CD4-positive, alpha-beta T cell treated with Interleukin-4 for 4 hours (primary cell): ENCODE data around the gene SIN3A.

Source experiments
- DNase-seq: peaks from one replicate; pipeline ENCODE4 v3.0.0-alpha.2; 2020

The SIN3A gene

GRCh38 chr15:75328493-75329314, 122.8 kb downstream of the SIN3A start:
- no peak for DNase-seq

DNA sequence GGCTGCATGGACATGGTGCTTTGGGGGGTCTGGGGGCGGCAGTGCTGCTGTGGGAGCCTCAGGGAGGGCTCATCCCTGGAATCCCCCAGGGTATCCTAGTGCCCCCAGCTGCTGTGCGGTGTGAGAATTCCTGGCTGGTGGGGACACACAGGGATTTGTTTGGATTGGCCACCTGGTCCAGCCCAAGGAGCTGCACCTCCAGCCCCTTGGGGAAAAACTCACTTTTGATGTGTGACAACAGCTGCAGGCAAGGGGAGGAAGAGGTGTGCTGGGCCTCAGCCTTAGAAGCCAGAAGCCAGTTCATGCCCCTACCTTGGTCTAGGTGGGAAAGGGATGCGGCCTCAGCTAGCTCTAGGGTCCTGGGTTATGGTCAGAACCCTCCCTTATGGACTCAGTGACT, 124.0 kb downstream of the SIN3A start:
- no peak for DNase-seq

GRCh38 chr15:75327005-75327404, 124.5 kb downstream of the SIN3A start:
- no peak for DNase-seq

DNA sequence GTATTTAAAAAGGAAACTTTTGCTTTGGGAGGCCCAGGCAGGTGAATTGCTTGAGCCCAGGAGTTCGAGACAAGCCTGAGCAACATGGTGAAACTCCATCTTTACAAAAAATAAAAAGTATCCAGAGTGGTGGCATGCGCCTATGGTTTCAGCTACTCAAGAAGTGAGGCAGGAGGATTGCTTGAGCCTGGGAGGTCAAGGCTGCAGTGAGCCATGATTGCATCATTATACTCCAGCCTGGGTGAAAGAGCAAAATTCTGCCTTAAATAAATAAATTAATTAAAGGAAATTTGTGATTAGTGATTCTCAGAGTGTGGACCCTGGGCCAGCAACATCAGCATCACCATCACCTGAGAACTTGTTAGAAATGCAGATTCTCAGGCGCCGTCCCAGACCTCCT, 125.6 kb downstream of the SIN3A start:
- no peak for DNase-seq

DNA sequence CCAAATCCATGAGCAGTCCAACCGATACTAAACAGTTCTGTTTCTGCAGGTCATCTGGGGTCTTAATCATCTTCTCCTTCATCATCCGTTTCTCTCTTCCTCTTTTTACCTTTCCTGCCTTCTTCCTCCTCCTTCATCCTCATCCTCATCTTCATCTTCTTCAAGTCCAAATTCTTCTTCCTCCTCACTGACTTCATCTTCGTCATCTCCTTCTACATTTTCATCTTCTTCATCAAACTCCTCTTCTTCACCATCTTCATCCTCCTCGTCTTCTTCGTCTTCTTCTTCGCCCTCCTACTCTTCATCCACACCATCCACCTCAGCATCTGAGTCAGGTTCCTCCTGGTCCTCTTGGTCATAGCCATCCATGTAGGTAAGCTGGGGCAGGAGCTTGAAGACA, 129.8 kb downstream of the SIN3A start:
- DNase-seq: no peak
